Activated naive CD4-positive, alpha-beta T cell treated with anti-CD3 and anti-CD28 coated beads, Interleukin-2, amount 50 U/mL, for 24 hours (primary cell): Measurements from ENCODE around the gene LTA.

ENCODE experiments used
- H3K27ac Mint-ChIP-seq: one replicate; pipeline ENCODE4 v1.8.0; 2021; ENCODE audit warnings: mild to moderate bottlenecking, mixed read lengths
- H3K27me3 Mint-ChIP-seq: one replicate; pipeline ENCODE4 v1.8.0; 2021; ENCODE audit warnings: mixed read lengths
- H3K36me3 Mint-ChIP-seq: one replicate; pipeline ENCODE4 v1.8.0; 2021; ENCODE audit warnings: mixed read lengths
- H3K4me1 Mint-ChIP-seq: one replicate; pipeline ENCODE4 v1.8.0; 2021; ENCODE audit warnings: mixed read lengths
- H3K4me3 Mint-ChIP-seq: one replicate; pipeline ENCODE4 v1.8.0; 2021; ENCODE audit warnings: mild to moderate bottlenecking, mixed read lengths
- H3K9me3 Mint-ChIP-seq: one replicate; pipeline ENCODE4 v1.8.0; 2021; ENCODE audit warnings: mixed read lengths

The LTA gene

GRCh38 chr6:31619805-31620585, 47.9 kb downstream of the LTA start:
- peaks cover 14% of the 10 kb centered on the region for H3K36me3 Mint-ChIP-seq
- H3K27me3 Mint-ChIP-seq: no peaks in the 10 kb centered on the region
- no peaks in the 10 kb centered on the region for H3K9me3 Mint-ChIP-seq
- peak overlapping the region; percentile 97 for H3K27ac Mint-ChIP-seq
- H3K4me1 Mint-ChIP-seq: peaks cover 50% of the 10 kb centered on the region
- H3K4me3 Mint-ChIP-seq: peak overlapping the region; percentile 95

DNA sequence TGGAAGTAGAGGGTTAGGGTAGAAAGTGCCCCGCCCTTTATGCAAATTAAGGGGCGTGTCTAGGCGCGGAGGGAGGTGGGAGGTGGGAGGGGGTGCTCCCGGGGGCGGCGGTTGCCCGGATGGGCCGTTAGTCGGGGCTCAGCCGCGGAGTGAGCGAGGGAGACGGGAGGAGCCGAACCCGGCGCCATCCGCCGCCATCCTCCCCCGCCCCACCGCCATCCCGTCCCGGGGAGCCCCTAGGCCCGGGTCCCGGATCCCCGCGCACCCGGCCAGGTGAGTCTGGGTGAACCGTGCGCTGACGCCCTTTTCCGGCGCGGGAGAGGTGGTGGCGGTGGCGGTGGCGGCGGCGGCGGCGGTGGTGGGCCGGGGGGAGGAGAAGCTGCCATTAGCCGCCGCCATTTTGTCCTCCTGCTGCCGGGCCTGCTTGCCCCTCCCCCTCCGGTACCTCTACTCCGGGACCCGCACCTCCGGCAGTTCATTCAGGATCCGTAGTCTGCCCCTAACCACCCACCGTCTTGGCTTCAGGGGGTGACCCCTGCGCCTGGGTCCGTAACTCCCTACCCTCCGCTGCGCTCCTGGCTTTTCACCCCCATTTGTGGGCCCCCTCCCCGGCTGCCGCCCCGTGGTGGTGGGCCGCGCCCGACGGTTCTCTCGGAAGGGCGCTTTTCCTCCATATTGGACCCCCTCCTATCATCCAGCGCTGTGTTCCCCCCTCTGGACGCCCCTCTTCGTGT, 48.7 kb downstream of the LTA start, which contains the start of gene PRRC2A:
TSS of gene PRRC2A (plus strand) at position 130 of the 734 bp plus-strand sequence. CDS start 2,075 bp downstream, outside the sequence.
- H3K9me3 Mint-ChIP-seq: no peaks in the 10 kb centered on the region

DNA sequence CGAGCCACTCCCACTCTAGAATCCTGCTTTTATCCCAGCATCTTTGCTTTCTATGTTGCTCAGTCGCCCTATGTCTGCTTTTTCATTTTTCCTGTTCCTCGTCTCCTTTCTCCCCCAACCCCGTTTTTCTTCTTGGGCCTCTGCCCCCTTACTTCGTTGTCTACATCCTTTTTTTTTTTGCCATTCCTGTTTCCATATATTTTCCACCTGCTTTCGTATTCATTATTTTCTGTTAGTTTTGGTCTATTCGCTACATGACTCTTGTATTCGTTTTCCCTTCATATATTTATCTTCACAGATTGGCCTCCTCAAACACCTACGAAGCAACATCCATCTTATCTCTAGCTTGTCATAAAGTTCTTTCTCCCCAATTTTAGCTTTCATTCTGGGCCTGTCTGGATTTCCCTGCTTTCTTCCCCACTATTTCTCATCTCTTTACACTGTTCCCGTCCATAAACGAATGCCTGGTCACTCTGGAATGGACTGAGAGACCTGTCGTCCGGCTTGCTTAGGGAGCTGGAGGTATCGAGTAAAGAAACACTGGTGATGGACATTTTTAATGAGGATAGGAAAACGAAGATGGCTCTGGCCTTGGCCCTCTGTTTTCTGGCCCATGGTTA, 49.3 kb downstream of the LTA start:
- peak overlapping the region; percentile 99 for H3K27ac Mint-ChIP-seq
- H3K9me3 Mint-ChIP-seq: no peaks in the 10 kb centered on the region
- peak overlapping the region; percentile 95 for H3K4me3 Mint-ChIP-seq
- H3K4me1 Mint-ChIP-seq: peaks cover 40% of the 10 kb centered on the region
- no peaks in the 10 kb centered on the region for H3K27me3 Mint-ChIP-seq
- peaks cover 18% of the 10 kb centered on the region for H3K36me3 Mint-ChIP-seq

More for the DNA sequence above, 48.7 kb downstream of the LTA start, which contains the start of gene PRRC2A:
- Mint-ChIP-seq H3K4me1 (peaks cover 43% of the 10 kb centered on the region), H3K36me3 (peaks cover 14% of the 10 kb centered on the region), H3K27ac (peak within 1 kb of the TSS; percentile 99), H3K27me3 (no peaks in the 10 kb centered on the region), H3K4me3 (peak within 1 kb of the TSS; percentile 95)

DNA sequence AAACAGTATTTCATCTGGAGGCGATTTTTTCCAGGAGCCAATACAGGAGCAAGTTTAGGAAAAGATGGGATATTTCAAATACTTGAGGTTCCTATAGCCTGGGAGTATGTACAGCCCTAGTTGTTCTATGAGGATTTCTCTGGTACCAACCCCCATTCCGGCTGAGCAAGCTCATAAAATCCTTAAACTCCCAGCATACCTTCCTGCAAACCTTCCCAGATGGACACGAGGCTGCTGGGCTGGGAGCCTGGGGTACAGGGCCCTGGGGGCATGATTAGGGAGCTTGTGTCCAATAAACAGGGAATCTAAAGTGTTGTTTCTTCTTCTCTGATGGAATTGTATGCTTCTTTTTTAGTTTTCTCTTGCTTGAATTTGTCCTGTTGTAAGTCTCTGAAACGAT, 49.9 kb downstream of the LTA start:
- Mint-ChIP-seq H3K9me3 (no peaks in the 10 kb centered on the region), H3K27ac (peak overlapping the region; percentile 99), H3K27me3 (no peaks in the 10 kb centered on the region), H3K4me3 (peak overlapping the region; percentile 95), H3K4me1 (peaks cover 34% of the 10 kb centered on the region), H3K36me3 (peaks cover 20% of the 10 kb centered on the region)

- peaks cover 40% of the 10 kb centered on the region for H3K4me1 Mint-ChIP-seq
- peaks cover 27% of the 10 kb centered on the region for H3K36me3 Mint-ChIP-seq
- H3K4me3 Mint-ChIP-seq: peak overlapping the region; percentile 95
- no peaks in the 10 kb centered on the region for H3K27me3 Mint-ChIP-seq
- H3K27ac Mint-ChIP-seq: peak overlapping the region; percentile 99
- no peaks in the 10 kb centered on the region for H3K9me3 Mint-ChIP-seq
Observed at GRCh38 chr6:31622684-31623091, 50.6 kb downstream of the LTA start.
